Measurements from ENCODE around the gene ARHGEF18. TPM values are rescaled to one million over a fixed set of nuclear protein-coding genes. Genes with fewer than 3 reads are reported as not detected.

ARHGEF18 gene
- total and polyA plus RNA-seq, 2 experiments from 2014 or later, result 12.8 to 47.6 TPM

- H3K27me3 Mint-ChIP-seq (ENCODE audit: insufficient read depth, low read depth, poor library complexity), result peaks cover 2% of the 10 kb centered on the region
- no peaks in the 10 kb centered on the region for H3K27me3 ChIP-seq (ENCODE audit: insufficient read depth)
- TF ChIP-seq JUNB (IDR thresholded peaks at IDR 0.05; ENCODE audit: unreplicated experiment) (no peak), ZNF462 (CRISPR knock-in tag; IDR thresholded peaks at IDR 0.05) (no peak), CREB1 (CRISPR knock-in tag; IDR thresholded peaks at IDR 0.05; ENCODE audit: low read depth) (no peak), NANOG (IDR thresholded peaks at IDR 0.05; ENCODE audit: borderline replicate concordance) (no peak), EZH2phosphoT487 (IDR thresholded peaks at IDR 0.05; ENCODE audit: unreplicated experiment) (no peak), STAT1 (IDR thresholded peaks at IDR 0.05; ENCODE audit: unreplicated experiment) (no peak), POLR2AphosphoS5 (IDR thresholded peaks at IDR 0.05; ENCODE audit: low read depth) (no peak), ZNF331 (CRISPR knock-in tag; IDR thresholded peaks at IDR 0.05; ENCODE audit: low read depth) (no peak), ZNF114 (CRISPR knock-in tag; IDR thresholded peaks at IDR 0.05) (no peak), CTCF (conservative IDR thresholded peaks at IDR 0.05; ENCODE audit: low read depth in 2 of 2) (no peak), EZH2 (IDR thresholded peaks at IDR 0.05; ENCODE audit: low read depth, unreplicated experiment) (no peak)
- TF ChIP-seq, protein P1, sequence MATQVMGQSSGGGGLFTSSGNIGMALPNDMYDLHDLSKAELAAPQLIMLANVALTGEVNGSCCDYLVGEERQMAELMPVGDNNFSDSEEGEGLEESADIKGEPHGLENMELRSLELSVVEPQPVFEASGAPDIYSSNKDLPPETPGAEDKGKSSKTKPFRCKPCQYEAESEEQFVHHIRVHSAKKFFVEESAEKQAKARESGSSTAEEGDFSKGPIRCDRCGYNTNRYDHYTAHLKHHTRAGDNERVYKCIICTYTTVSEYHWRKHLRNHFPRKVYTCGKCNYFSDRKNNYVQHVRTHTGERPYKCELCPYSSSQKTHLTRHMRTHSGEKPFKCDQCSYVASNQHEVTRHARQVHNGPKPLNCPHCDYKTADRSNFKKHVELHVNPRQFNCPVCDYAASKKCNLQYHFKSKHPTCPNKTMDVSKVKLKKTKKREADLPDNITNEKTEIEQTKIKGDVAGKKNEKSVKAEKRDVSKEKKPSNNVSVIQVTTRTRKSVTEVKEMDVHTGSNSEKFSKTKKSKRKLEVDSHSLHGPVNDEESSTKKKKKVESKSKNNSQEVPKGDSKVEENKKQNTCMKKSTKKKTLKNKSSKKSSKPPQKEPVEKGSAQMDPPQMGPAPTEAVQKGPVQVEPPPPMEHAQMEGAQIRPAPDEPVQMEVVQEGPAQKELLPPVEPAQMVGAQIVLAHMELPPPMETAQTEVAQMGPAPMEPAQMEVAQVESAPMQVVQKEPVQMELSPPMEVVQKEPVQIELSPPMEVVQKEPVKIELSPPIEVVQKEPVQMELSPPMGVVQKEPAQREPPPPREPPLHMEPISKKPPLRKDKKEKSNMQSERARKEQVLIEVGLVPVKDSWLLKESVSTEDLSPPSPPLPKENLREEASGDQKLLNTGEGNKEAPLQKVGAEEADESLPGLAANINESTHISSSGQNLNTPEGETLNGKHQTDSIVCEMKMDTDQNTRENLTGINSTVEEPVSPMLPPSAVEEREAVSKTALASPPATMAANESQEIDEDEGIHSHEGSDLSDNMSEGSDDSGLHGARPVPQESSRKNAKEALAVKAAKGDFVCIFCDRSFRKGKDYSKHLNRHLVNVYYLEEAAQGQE (IDR thresholded peaks at IDR 0.05; ENCODE audit: unreplicated experiment), result no peak
- TF ChIP-seq, protein P2, sequence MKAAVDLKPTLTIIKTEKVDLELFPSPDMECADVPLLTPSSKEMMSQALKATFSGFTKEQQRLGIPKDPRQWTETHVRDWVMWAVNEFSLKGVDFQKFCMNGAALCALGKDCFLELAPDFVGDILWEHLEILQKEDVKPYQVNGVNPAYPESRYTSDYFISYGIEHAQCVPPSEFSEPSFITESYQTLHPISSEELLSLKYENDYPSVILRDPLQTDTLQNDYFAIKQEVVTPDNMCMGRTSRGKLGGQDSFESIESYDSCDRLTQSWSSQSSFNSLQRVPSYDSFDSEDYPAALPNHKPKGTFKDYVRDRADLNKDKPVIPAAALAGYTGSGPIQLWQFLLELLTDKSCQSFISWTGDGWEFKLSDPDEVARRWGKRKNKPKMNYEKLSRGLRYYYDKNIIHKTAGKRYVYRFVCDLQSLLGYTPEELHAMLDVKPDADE (IDR thresholded peaks at IDR 0.05), result no peak
- peaks cover 13% of the 10 kb centered on the region for H3K4me1 Mint-ChIP-seq
- H3K79me2 ChIP-seq (replicated peaks; ENCODE audit: insufficient read depth), result peaks cover 71% of the 10 kb centered on the region
- H4K20me1 ChIP-seq (replicated peaks; ENCODE audit: insufficient read depth), result peaks cover 8% of the 10 kb centered on the region
- peak overlapping the region; percentile 86; the same call in 1 of the 2 replicates for H3K27ac ChIP-seq (ENCODE audit: low read depth)
- no peak overlapping the region for H3K4me3 Mint-ChIP-seq
- no peak overlapping the region for H3K27ac Mint-ChIP-seq
- peaks cover 9% of the 10 kb centered on the region; the same call in 2 of the 3 replicates for H3K36me3 Mint-ChIP-seq (ENCODE audit: low read depth)
- ATAC-seq (no peak), DNase-seq (ENCODE audit: low spot score) (no peak)
- H3F3A ChIP-seq (replicated peaks; ENCODE audit: low read depth), result no peaks in the 10 kb centered on the region
- H3K36me3 ChIP-seq (ENCODE audit: insufficient read depth), result no peaks in the 10 kb centered on the region
- no peaks in the 10 kb centered on the region for H3K9me2 ChIP-seq (ENCODE audit: insufficient read depth)
- no peaks in the 10 kb centered on the region for H3K9me3 Mint-ChIP-seq
- H3K4me1 ChIP-seq (ENCODE audit: insufficient read depth), result peaks cover 16% of the 10 kb centered on the region
- no peak overlapping the region for H3K4me3 ChIP-seq
- no peak overlapping the region for H3K4me2 ChIP-seq
- no peak overlapping the region for H2AFZ ChIP-seq
Measured at GRCh38 chr19:7397687-7398086, 49.0 kb downstream of the ARHGEF18 start.
